Epithelial cell of proximal tubule (primary cell): ENCODE measurements around the gene ITSN2. TPM values are rescaled to one million over a fixed set of nuclear protein-coding genes. Genes with fewer than 3 reads are reported as not detected.

Source experiments
- DNase-seq: peaks from one replicate; pipeline ENCODE4 v3.0.0-alpha.2; 2011; ENCODE audit warnings: low read depth
- H3K4me3 ChIP-seq: 2 replicates; pipeline ENCODE4 v1.5.1; 2011; ENCODE audit warnings: low read depth, mild to moderate bottlenecking, low read length
- CTCF ChIP-seq: conservative IDR thresholded peaks from 2 replicates; pipeline ENCODE4 v1.5.1; 2012; ENCODE audit warnings: low read depth, mild to moderate bottlenecking, low read length
- total RNA-seq: library from RNA; depleted of rRNA; stranded (reverse); fragments of >200 nt; gene quantifications from 2 replicates; pipeline ENCODE4 v1.2.3, GENCODE V29; 2015

ITSN2 gene
- total RNA-seq, 1 donor from 2014 or later = 14.1 TPM

- H3K4me3 ChIP-seq = no peak overlapping the region
- TF ChIP-seq CTCF = no peak
- DNase-seq = no peak
Observed at GRCh38 chr2:24238158-24238557, 122.2 kb downstream of the ITSN2 start.

GRCh38 chr2:24237313-24237712 is 123.0 kb downstream of the ITSN2 start:
- no peak for TF ChIP-seq CTCF
- no peak overlapping the region for H3K4me3 ChIP-seq
- no peak for DNase-seq

- no peak for DNase-seq
- H3K4me3 ChIP-seq = no peak overlapping the region
- TF ChIP-seq CTCF = no peak
Observed at GRCh38 chr2:24233321-24233720, 127.0 kb downstream of the ITSN2 start.

- no peak overlapping the region for H3K4me3 ChIP-seq
- DNase-seq = no peak
- TF ChIP-seq CTCF = no peak
Observed at GRCh38 chr2:24231461-24231881, 128.9 kb downstream of the ITSN2 start.

GRCh38 chr2:24228470-24228869 is 131.9 kb downstream of the ITSN2 start:
- TF ChIP-seq CTCF = peak; percentile 62
- H3K4me3 ChIP-seq = no peak overlapping the region
- DNase-seq = no peak

- H3K4me3 ChIP-seq = no peak overlapping the region
- no peak for DNase-seq
- TF ChIP-seq CTCF = no peak
Observed at GRCh38 chr2:24225499-24226242, 134.7 kb downstream of the ITSN2 start.

- H3K4me3 ChIP-seq = no peak overlapping the region
- no peak for TF ChIP-seq CTCF
- no peak for DNase-seq
Observed at GRCh38 chr2:24222946-24223345, 137.4 kb downstream of the ITSN2 start.
